K562 (cell line): ENCODE results near the gene GABPB1. TPM values are rescaled to one million over a fixed set of nuclear protein-coding genes. Genes with fewer than 3 reads are reported as not detected.

Source experiments
- ATAC-seq: fragments of 200-7000 bp; cut with Tn5 transposase; 3 replicates; pipeline ENCODE4 v1.9.1; 2020; ENCODE audit warnings: moderate library complexity
- BruUV-seq: library from RNA; stranded (reverse); fragments of 400-500 nt; replicated peaks from 2 replicates; lab custom pipeline; 2021; lab: Mats Ljungman, UMichigan
- CTCF ChIA-PET: fragments of 300-600 bp; formaldehyde crosslinking; extraction: SDS; loops from one replicate; lab custom pipeline; 2021; ENCODE audit warnings: low intra/inter-chr PET ratio; lab: Yijun Ruan, JAX
- POLR2A ChIA-PET: fragments of 300-600, 350-650 bp; sonication (Branson Sonifier 250); formaldehyde crosslinking; extraction: SDS; loops from one replicate; lab custom pipeline; 2021; ENCODE audit warnings: antibody characterized with exemption, inconsistent platforms; lab: Yijun Ruan, JAX
- DNase-seq, 4 experiments: peaks; one replicate each; pipeline versions ENCODE4 v3.0.0 to v3.0.0-alpha.2; 2011 to 2018; ENCODE audit warnings: low spot score in 3 of 4, mixed read lengths in 3 of 4; ENCODE audit errors: extremely low read depth in 1 of 4
- FAIRE-seq: peaks from 2 replicates; lab custom pipeline; 2011; peaks lifted over from hg19 to GRCh38; lab: Jason Lieb, UNC
- H2AFZ ChIP-seq: 2 replicates; pipeline ENCODE4 v1.6.0; 2011; ENCODE audit warnings: low read depth, low read length, control low read depth, inconsistent platforms
- H3K27ac ChIP-seq: fragments of 200-600 bp; 3 replicates; pipeline ENCODE4 v1.8.0; 2011; ENCODE audit warnings: low read depth, mild to moderate bottlenecking, control low read depth, inconsistent platforms, low read length, moderate library complexity, mixed read lengths; ENCODE audit errors: extremely low read depth
- H3K27me3 ChIP-seq, 2 experiments: fragments of 300-600 bp in 1 of 2; 2 replicates in 1 of 2; 3 replicates in 1 of 2; pipeline versions ENCODE4 v1.6.0 to v1.8.0; 2011; ENCODE audit warnings: inconsistent platforms in 2 of 2, low read length in 2 of 2, mild to moderate bottlenecking in 1 of 2, mixed read lengths in 1 of 2, moderate library complexity in 1 of 2; ENCODE audit not compliant: control insufficient read depth in 2 of 2, insufficient read depth in 2 of 2
- H3K36me3 ChIP-seq: fragments of 300-600 bp; 3 replicates; pipeline ENCODE4 v1.8.0; 2011; ENCODE audit warnings: mild to moderate bottlenecking, low read length, inconsistent platforms; ENCODE audit not compliant: control insufficient read depth, insufficient read depth
- H3K4me1 ChIP-seq, 2 experiments: fragments of 200-600 bp in 1 of 2; replicated peaks in 1 of 2; 2 replicates in 1 of 2; 3 replicates in 1 of 2; pipeline versions ENCODE4 v1.5.1 to v1.8.0; 2011; ENCODE audit warnings: inconsistent platforms in 2 of 2, low read length in 2 of 2, mild to moderate bottlenecking in 1 of 2, mixed read lengths in 1 of 2, moderate library complexity in 1 of 2; ENCODE audit not compliant: control insufficient read depth in 2 of 2, insufficient read depth in 2 of 2
- H3K4me2 ChIP-seq: 2 replicates; pipeline ENCODE4 v1.6.1; 2011; ENCODE audit warnings: low read length, control low read depth, inconsistent platforms, mixed read lengths; ENCODE audit not compliant: insufficient read depth
- H3K4me3 ChIP-seq: fragments of 200-600 bp; sonication (generic), shearing (Covaris generic); 2 replicates; pipeline ENCODE4 v1.5.1; 2016; ENCODE audit warnings: control low read depth, inconsistent platforms
- H3K79me2 ChIP-seq: fragments of 200-600 bp; 3 replicates; pipeline ENCODE4 v1.8.0; 2011; ENCODE audit warnings: low read length, inconsistent platforms; ENCODE audit not compliant: control insufficient read depth, insufficient read depth
- H3K9ac ChIP-seq, 2 experiments: 2 replicates each; pipeline versions ENCODE4 v1.6.0 to v1.6.1; 2011; ENCODE audit warnings: low read depth in 2 of 2, low read length in 2 of 2, control low read depth in 1 of 2, inconsistent platforms in 1 of 2, mild to moderate bottlenecking in 1 of 2, mixed read lengths in 1 of 2; ENCODE audit not compliant: insufficient read depth in 1 of 2
- H3K9me1 ChIP-seq: one replicate; pipeline ENCODE4 v1.6.0; 2011; ENCODE audit warnings: inconsistent platforms, mild to moderate bottlenecking, low read length, moderate library complexity; ENCODE audit not compliant: control insufficient read depth, insufficient read depth
- H3K9me3 ChIP-seq: replicated peaks from 2 replicates; pipeline ENCODE4 v1.5.1; 2011; ENCODE audit warnings: low read depth, low read length, inconsistent platforms; ENCODE audit not compliant: control insufficient read depth, insufficient read depth
- H4K20me1 ChIP-seq: replicated peaks from 2 replicates; pipeline ENCODE4 v1.6.1; 2011; ENCODE audit warnings: low read length, inconsistent platforms, mixed read lengths; ENCODE audit not compliant: control insufficient read depth, insufficient read depth
- C11orf30 ChIP-seq: fragments of 450-650 bp; IDR thresholded peaks from 2 replicates; pipeline ENCODE4 v1.6.1; 2016; ENCODE audit warnings: low read depth, mild to moderate bottlenecking
- CBFA2T3 ChIP-seq: fragments of 450-650 bp; IDR thresholded peaks from 2 replicates; pipeline ENCODE4 v1.6.1; 2017
- CTBP1 ChIP-seq: fragments of 450-650 bp; IDR thresholded peaks from 2 replicates; pipeline ENCODE4 v1.6.1; 2016; ENCODE audit warnings: borderline replicate concordance
- FIP1L1 ChIP-seq: fragments of 200-400 bp; formaldehyde crosslinking; IDR thresholded peaks from 2 replicates; pipeline ENCODE4 v1.6.1; 2018; ENCODE audit warnings: mild to moderate bottlenecking, low read depth, low read length; ENCODE audit not compliant: poor library complexity, severe bottlenecking
- GTF2E2 ChIP-seq: fragments of 200-800 bp; sonication (Bioruptor generic); IDR thresholded peaks from 2 replicates; pipeline ENCODE4 v1.6.1; 2016; ENCODE audit warnings: missing genetic modification characterization, missing compliant biosample characterization
- LCOR ChIP-seq: sonication (generic); formaldehyde crosslinking; IDR thresholded peaks from 2 replicates; pipeline ENCODE4 v1.8.0; 2022; ENCODE audit warnings: mild to moderate bottlenecking, missing genetic modification reagents
- MAFF ChIP-seq: IDR thresholded peaks from 2 replicates; pipeline ENCODE4 v1.6.1; 2012; ENCODE audit warnings: low read length, improper control_type of control experiment
- MAFG ChIP-seq: fragments of 450-650 bp; conservative IDR thresholded peaks from 2 replicates; pipeline ENCODE4 v1.6.1; 2016; ENCODE audit warnings: missing genetic modification characterization, missing compliant biosample characterization
- MYC ChIP-seq, 2 experiments: fragments of 250-450 bp in 1 of 2; sonication (Bioruptor Pico) in 1 of 2; IDR thresholded peaks; 2 replicates each; pipeline versions ENCODE4 v1.5.1 to v1.6.1; 2012 to 2021; ENCODE audit warnings: low read depth in 2 of 2, borderline replicate concordance in 1 of 2, improper control_type of control experiment in 1 of 2, low read length in 1 of 2, mild to moderate bottlenecking in 1 of 2, moderate library complexity in 1 of 2
- PTTG1 ChIP-seq: fragments of 450-650 bp; IDR thresholded peaks from 2 replicates; pipeline ENCODE4 v1.6.1; 2016; ENCODE audit warnings: low read depth, mild to moderate bottlenecking, missing genetic modification characterization, missing compliant biosample characterization
- RNF2 ChIP-seq: sonication (generic); IDR thresholded peaks from 2 replicates; pipeline ENCODE4 v1.6.1; 2016
- SMARCC2 ChIP-seq: fragments of 450-650 bp; IDR thresholded peaks from 2 replicates; pipeline ENCODE4 v1.6.1; 2017; ENCODE audit warnings: antibody characterized with exemption, moderate library complexity, mild to moderate bottlenecking, low read depth
- TAL1 ChIP-seq: fragments of 450-650 bp; IDR thresholded peaks from 2 replicates; pipeline ENCODE4 v1.6.1; 2016; ENCODE audit warnings: mild to moderate bottlenecking
- ZNF316 ChIP-seq: fragments of 450-650 bp; IDR thresholded peaks from 2 replicates; pipeline ENCODE4 v1.6.1; 2016
- ZNF324 ChIP-seq: fragments of 250-450 bp; sonication (Bioruptor Pico); IDR thresholded peaks from 2 replicates; pipeline ENCODE4 v1.4.0; 2020; ENCODE audit warnings: mild to moderate bottlenecking
- ZNF431 ChIP-seq: sonication (generic); formaldehyde crosslinking; IDR thresholded peaks from 2 replicates; pipeline ENCODE4 v1.8.0; 2022; ENCODE audit warnings: mild to moderate bottlenecking, missing genetic modification reagents
- WGBS: fragments of 100-300 bp; shearing (Covaris generic); methylation state at CpG from one replicate; pipeline ENCODE4 v1.1.6; 2016; ENCODE audit warnings: low coverage, mixed read lengths; ENCODE audit not compliant: insufficient coverage; ENCODE audit errors: missing lambda C conversion rate; 5-methylcytosine and 5-hydroxymethylcytosine counted together
- in situ Hi-C: fragments of 300-500 bp; cut with MboI; formaldehyde crosslinking; loops from 4 replicates; pipeline ENCODE4 v1.15.0; 2018; ENCODE audit warnings: inconsistent platforms, mixed read lengths
- intact Hi-C: fragments of 100-400 bp; cut with micrococcal nuclease; formaldehyde crosslinking; loops from 2 replicates; pipeline ENCODE4 v1.14.2; 2022
- polyA plus RNA-seq, 8 experiments: library from polyadenylated mRNA; depleted of rRNA in 4 of 8; stranded (reverse) in 5 of 8; unstranded in 3 of 8; fragments of >200 nt; fragmentation: Nextera tagmentation in 2 of 8; fragmentation: Illumina TruSeq in 1 of 8; extraction: Ambion mirVana in 2 of 8; extraction: Trizol in 1 of 8; gene quantifications; 2 replicates each; pipeline versions ENCODE4 v1.2.1 to v1.2.3, GENCODE V29; 2011 to 2014; ENCODE audit warnings: inconsistent platforms in 1 of 8, missing spikeins in 1 of 8
- total RNA-seq, 7 experiments: library from RNA; depleted of rRNA in 6 of 7; stranded (reverse); fragments of >200 nt in 6 of 7; fragmentation: Illumina TruSeq in 2 of 7; extraction: Trizol in 2 of 7; gene quantifications; 2 replicates each; pipeline versions ENCODE4 v1.2.1 to v1.2.3, GENCODE V29; 2011 to 2021; ENCODE audit warnings: low replicate concordance in 1 of 7
- TF ChIP-seq, protein P1 (sequence below): fragments of 450-650 bp; formaldehyde crosslinking; IDR thresholded peaks from 2 replicates; pipeline ENCODE4 v1.4.0; 2022; ENCODE audit warnings: missing genetic modification characterization
- TF ChIP-seq, protein P2 (sequence below): fragments of 250-450 bp; sonication (Bioruptor Pico); IDR thresholded peaks from 2 replicates; pipeline ENCODE4 v1.8.0; 2022; ENCODE audit warnings: moderate library complexity, mild to moderate bottlenecking, inconsistent platforms
- TF ChIP-seq, protein P3 (sequence below): fragments of 450-650 bp; IDR thresholded peaks from 2 replicates; pipeline ENCODE4 v1.7.1; 2018; ENCODE audit warnings: mild to moderate bottlenecking, low read depth; ENCODE audit not compliant: partially characterized antibody

The GABPB1 gene
- total and polyA plus RNA-seq, 9 of the 15 experiments (the other 6 are each of a cell fraction or from before 2014, with no cell fraction given): 11.8 to 42.3 (median 33.2) TPM

DNA sequence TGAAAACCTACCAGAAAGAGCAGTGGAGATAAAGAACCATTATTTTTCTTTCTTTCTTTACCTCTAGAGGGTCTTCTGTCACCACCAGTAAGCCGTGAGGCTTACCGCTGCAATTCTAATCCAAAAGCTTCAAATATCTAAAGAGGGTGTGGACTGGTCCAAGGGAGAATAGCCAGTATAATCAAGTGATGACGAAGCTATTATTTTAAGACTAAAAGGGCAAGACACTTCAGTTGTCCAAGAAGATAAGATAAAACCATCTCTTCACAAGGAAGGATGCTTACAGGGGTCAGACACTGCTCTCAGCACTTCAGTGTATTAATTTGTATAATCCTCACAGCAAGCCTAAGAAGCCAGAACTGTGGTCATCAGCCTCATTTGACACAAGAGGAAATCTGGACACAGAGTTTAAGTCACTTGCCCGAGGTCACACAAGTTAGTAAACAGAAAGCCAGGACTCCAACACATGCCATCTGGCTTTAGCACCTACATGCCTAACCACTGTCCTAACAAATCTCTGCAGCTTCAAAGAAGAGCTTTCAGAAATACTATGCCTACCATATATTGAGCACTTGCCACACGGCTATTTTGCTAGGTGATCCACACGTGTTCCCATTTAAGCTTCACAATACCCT, 104.1 kb downstream of the GABPB1 start:
- Histone ChIP-seq H4K20me1 (no peaks in the 10 kb centered on the region), H3K4me1 (peaks cover 11 to 24% of the 10 kb centered on the region in 2 experiments), H2AFZ (no peak overlapping the region), H3K79me2 (no peaks in the 10 kb centered on the region), H3K4me3 (no peak overlapping the region), H3K27ac (no peak overlapping the region), H3K9me3 (no peaks in the 10 kb centered on the region), H3K9ac (no peak overlapping the region), H3K9me1 (no peaks in the 10 kb centered on the region), H3K27me3 (no peaks in the 10 kb centered on the region), H3K4me2 (no peak overlapping the region), H3K36me3 (no peaks in the 10 kb centered on the region)
- peak; percentile 15; the same call in 1 of the 3 replicates for ATAC-seq
- in situ Hi-C loops (no loop called here), intact Hi-C loops (no loop called here)
- POLR2A ChIA-PET: interaction anchor here (1.4 to 4.7 kb wide), 3 partner anchors 9 to 21 kb away, joined by 4 to 28 read pairs (median 4); no protein-coding TSS in a partner anchor
- FAIRE-seq: peak; percentile 11
- CTCF ChIA-PET: no interaction called here
- WGBS: 9% methylated on average over 6 of the region's 6 CpGs
- no peak for DNase-seq
- BruUV-seq: no TSS peak
- TF ChIP-seq SMARCC2: no peak
- no peak for TF ChIP-seq ZNF431
- TF ChIP-seq CBFA2T3: 0 out of 2 replicates have a peak, but pooled peaks have one; percentile 4
- TF ChIP-seq MAFF: no peak; the same call in 1 of the 2 replicates
- TF ChIP-seq FIP1L1: no peak
- TF ChIP-seq PTTG1 (tag): no peak
- no peak for TF ChIP-seq ZNF324 (CRISPR knock-in tag)
- TF ChIP-seq, protein P1, sequence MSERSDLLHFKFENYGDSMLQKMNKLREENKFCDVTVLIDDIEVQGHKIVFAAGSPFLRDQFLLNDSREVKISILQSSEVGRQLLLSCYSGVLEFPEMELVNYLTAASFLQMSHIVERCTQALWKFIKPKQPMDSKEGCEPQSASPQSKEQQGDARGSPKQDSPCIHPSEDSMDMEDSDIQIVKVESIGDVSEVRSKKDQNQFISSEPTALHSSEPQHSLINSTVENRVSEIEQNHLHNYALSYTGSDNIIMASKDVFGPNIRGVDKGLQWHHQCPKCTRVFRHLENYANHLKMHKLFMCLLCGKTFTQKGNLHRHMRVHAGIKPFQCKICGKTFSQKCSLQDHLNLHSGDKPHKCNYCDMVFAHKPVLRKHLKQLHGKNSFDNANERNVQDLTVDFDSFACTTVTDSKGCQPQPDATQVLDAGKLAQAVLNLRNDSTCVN (CRISPR knock-in tag): no peak
- peak; percentile 70 for TF ChIP-seq ZNF316
- TF ChIP-seq LCOR (CRISPR knock-in tag): no peak
- TF ChIP-seq, protein P2, sequence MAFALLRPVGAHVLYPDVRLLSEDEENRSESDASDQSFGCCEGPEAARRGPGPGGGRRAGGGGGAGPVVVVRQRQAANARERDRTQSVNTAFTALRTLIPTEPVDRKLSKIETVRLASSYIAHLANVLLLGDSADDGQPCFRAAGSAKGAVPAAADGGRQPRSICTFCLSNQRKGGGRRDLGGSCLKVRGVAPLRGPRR (CRISPR knock-in tag): no peak
- TF ChIP-seq MYC (IDR thresholded peaks at IDR 0.05; ENCODE audit: low read depth, low read length): no peak
- TF ChIP-seq MYC (CRISPR knock-in tag; IDR thresholded peaks at IDR 0.05; ENCODE audit: borderline replicate concordance, low read depth): no peak
- peak; percentile 56; the same call in 1 of the 2 replicates for TF ChIP-seq MAFG
- TF ChIP-seq RNF2: no peak
- TF ChIP-seq, protein P3, sequence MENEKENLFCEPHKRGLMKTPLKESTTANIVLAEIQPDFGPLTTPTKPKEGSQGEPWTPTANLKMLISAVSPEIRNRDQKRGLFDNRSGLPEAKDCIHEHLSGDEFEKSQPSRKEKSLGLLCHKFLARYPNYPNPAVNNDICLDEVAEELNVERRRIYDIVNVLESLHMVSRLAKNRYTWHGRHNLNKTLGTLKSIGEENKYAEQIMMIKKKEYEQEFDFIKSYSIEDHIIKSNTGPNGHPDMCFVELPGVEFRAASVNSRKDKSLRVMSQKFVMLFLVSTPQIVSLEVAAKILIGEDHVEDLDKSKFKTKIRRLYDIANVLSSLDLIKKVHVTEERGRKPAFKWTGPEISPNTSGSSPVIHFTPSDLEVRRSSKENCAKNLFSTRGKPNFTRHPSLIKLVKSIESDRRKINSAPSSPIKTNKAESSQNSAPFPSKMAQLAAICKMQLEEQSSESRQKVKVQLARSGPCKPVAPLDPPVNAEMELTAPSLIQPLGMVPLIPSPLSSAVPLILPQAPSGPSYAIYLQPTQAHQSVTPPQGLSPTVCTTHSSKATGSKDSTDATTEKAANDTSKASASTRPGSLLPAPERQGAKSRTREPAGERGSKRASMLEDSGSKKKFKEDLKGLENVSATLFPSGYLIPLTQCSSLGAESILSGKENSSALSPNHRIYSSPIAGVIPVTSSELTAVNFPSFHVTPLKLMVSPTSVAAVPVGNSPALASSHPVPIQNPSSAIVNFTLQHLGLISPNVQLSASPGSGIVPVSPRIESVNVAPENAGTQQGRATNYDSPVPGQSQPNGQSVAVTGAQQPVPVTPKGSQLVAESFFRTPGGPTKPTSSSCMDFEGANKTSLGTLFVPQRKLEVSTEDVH: no peak
- TF ChIP-seq GTF2E2 (tag): no peak
- no peak for TF ChIP-seq TAL1
- TF ChIP-seq CTBP1: peak; percentile 87
- TF ChIP-seq C11orf30: peak; percentile 57
